GM18526 (cell line): ENCODE measurements around the gene ANKS1B.

Source experiments
- POLR2A ChIP-seq: IDR thresholded peaks from 3 replicates; pipeline ENCODE4 v1.6.1; 2011; ENCODE audit not compliant: insufficient read length; ENCODE audit errors: extremely low read depth

Gene ANKS1B

DNA sequence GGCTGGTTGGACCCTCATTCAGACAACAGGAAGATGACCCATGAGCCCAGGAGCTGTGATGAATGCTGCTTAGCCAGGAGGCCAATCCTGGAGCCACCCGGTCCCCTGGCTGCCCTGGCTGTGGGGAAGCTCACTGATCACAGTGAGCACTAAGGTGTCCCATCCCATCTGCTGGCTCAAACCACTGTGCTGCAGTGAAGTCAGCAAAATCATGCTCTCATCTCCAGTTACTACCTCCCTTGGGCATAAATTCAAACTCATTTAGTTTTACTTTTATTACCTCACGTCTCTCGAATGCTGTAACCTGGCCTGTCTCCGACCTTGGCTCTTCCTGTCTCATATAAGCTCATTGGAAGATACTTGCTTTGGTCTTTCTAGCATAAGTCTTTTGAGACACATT lies 1227.3 kb downstream of the ANKS1B start:
- TF ChIP-seq POLR2A, result no peak

DNA sequence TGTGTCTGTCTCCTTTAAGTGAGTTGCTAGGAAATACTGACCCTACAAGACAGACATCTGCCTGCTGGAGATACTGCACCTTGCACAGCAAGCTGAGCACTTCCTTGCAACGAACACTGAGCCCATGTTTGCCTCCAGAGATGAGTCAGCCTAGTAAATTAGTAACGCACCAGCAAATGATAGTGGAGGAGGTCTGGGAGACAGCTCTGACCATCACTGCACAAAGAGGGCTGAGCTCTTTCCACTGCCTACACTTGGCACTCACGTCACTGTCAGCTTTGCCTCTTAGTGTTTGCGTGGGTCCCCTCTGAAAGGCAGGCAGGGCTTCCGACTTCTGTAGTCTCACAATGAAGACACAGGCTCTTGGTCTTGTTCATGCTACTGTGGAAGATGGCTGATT lies 1230.6 kb downstream of the ANKS1B start:
- no peak for TF ChIP-seq POLR2A

GRCh38 chr12:98752726-98753125 lies 1232.0 kb downstream of the ANKS1B start:
- no peak for TF ChIP-seq POLR2A

DNA sequence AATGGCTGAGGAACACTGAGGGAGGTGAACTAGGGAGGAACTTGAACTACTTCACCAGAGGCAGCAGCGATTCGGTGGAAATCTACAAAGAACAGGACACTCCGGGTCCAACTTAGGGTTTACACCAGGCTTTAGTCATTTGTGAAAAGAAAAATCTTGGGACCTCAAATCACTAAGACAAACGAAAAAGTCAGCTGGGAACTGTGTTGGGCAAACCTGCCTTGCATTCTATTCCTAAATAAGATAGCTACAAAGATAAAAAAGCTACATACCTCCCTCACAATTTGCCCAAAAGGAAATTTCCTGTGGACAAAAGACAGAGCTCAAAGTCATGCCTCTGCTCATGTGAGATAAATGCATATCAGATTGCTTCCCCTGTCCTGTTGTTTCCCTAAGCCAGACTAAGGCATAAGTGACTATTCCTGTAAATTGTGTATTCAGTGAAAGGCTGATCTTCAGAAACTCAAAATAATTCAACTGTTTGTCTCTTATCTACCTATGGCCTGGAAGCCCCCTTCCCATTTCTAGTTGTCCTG lies 1233.1 kb downstream of the ANKS1B start:
- no peak for TF ChIP-seq POLR2A

DNA sequence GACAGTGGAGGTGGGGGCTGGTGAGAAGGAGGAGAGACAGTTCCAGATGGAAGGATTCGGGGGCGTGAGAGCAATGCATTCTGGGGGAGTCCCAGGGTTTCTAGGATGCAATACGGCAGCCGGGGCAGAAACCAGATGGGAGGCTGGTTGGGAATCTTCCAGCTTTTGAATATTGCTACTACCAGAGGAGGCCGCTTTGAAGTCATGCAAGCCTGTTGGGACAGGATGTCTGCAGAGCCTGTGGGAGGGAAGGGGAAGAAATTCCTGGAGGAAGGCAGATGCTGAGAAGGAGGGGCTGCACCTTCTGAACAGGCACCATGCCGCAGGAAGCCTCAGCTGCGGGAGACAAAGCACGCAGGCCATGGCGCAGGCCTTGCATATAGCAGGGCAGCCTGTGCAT lies 1234.2 kb downstream of the ANKS1B start:
- no peak for TF ChIP-seq POLR2A

DNA sequence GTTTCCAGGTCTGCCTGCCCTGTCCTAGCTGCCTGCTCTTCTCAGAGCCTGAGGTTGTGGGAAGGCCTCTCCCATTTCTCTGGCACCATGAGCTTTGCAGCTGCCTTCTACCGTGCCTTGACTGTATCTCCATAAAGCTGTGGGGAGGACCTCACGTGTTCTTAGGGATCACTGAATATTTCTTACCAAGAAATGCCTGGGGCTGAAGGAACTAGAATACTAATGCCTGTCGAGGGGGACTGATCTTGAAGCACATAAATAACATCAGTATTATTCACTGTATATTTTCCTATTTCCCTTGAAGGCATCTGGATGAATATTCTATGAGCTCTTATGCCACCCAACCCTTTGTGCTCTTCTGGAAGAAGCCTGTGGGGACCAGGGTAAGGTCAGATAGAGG lies 1236.3 kb downstream of the ANKS1B start:
- TF ChIP-seq POLR2A, result no peak

- TF ChIP-seq POLR2A, result no peak
Measured at GRCh38 chr12:98745578-98746391, 1239.0 kb downstream of the ANKS1B start.

DNA sequence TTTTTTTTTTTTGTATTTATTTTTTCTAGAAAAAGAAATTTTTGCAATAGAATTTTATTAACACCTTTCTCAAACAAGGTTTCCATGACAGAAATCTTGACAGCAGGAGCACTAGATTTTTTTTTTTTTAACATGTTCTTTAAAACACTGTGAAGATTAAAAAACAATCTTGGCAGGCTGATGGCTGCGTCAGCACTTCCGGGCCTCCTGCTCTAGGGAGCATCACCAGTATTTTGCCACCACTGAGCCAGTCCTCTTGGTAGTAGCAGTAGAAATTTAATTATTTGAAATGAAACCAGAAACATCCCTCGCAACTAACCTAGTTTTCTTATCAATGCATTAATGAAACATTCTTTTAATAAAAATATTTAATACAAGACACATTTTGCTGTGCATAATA lies 1240.1 kb downstream of the ANKS1B start:
- TF ChIP-seq POLR2A, result no peak

DNA sequence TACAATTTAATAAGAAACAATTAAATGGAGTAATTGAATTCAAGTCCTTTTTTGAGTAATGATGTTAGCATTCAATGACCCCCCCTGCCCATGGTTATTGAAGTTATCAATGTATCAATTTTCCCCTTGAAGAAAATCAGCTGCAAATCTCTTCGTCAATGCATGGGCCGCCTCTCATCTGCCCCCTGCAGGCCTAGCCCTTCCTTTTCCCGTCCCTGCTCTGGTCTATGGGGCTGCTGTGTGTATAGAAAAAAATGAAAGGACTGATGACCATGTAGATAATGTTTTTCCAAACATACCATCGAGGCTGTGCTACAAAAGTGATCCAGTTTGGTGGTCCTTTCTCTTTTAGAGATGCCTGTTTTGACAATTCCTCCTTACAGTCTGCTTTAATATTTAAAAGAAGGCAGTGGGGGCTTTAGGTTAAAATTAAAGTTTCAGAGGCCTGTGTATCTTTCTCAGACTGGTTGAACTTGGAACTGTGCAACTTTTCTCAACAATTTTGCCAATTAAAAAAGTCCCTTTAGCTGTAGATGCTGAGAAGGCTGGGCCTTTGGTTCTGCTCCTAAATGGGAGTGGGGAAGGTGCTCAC lies 1241.3 kb downstream of the ANKS1B start:
- no peak for TF ChIP-seq POLR2A

- TF ChIP-seq POLR2A, result no peak
Measured at GRCh38 chr12:98741556-98742265, 1243.0 kb downstream of the ANKS1B start.

- no peak for TF ChIP-seq POLR2A
Measured at GRCh38 chr12:98741196-98741555, 1243.6 kb downstream of the ANKS1B start.

- no peak for TF ChIP-seq POLR2A
Measured at GRCh38 chr12:98740751-98741150, 1244.0 kb downstream of the ANKS1B start.

- TF ChIP-seq POLR2A, result no peak
Measured at GRCh38 chr12:98738539-98738938, 1246.2 kb downstream of the ANKS1B start.

DNA sequence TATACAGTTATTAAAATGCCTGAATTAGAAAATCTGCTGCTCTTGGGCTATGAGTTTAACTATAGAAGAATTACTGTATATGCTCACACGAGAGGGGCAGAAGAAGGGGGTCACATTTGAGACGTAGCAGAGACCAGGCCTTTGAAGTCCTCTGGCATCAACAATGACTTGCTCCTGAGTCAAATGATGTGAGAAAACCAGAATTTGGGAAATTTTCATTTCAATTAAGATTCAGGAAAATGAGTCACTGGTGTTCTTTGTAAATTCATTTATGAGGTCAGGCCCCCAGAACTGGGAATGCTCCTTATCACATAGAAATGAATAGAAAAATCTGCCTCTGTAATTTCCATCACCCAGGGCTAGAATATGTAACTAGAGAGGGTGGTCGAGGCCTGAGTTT lies 1246.7 kb downstream of the ANKS1B start:
- TF ChIP-seq POLR2A, result no peak

DNA sequence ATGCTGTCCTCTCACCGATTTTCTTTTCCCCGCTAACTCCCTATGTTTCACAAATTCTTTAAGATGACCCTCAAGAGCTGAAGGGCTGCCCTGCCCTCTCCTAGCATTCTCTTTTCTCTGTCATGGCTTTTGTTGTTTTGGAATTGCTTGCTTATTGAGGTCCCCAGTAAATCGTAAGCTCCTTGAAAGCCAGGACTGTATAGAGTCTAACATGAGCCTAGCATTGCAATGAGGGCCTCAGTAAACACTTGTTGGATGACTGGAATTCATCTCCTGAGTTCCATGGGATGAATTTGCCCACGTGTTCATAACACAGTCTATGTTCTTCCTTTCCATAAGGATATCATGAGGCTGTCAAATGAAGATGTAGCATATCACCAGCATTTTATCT lies 1247.4 kb downstream of the ANKS1B start:
- TF ChIP-seq POLR2A, result no peak

- no peak for TF ChIP-seq POLR2A
Measured at GRCh38 chr12:98736352-98737321, 1248.1 kb downstream of the ANKS1B start.

- TF ChIP-seq POLR2A, result no peak
Measured at GRCh38 chr12:98735821-98736220, 1248.9 kb downstream of the ANKS1B start.
